Measurements from ENCODE around the gene TMEM132D.

DNA sequence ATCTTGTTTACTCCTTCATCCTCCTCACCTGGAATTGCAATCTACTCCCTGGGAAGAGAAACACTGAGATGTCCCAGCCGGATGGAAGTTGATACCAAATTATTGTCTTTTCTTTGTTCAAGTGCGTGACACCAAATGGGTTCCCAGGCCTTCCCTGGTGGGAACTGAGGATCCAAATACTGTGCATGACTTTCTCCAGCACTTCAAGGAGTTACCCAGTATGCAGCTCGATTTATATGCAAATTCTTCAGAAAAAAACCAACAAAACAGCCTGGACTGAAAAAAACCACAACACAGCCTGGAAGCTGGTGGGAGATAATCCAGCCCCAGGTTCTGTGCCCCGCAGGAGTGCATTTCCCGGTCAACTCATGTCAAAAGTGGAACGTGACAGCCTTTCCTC lies 740.0 kb downstream of the TMEM132D start:
- no peak for TF ChIP-seq CTCF (IDR thresholded peaks at IDR 0.05)
- no peak for TF ChIP-seq POLR2A (IDR thresholded peaks at IDR 0.05)

Data from body of pancreas (tissue), 4 donors.